Stimulated activated CD8-positive, alpha-beta memory T cell treated with anti-CD3 and anti-CD28 coated beads, Interleukin-7, amount 100 ng/mL, for 24 hours (primary cell): ENCODE results near the gene CDHR5.

Source experiments
- DNase-seq: peaks from one replicate; pipeline ENCODE4 v3.0.0-alpha.2; 2020; ENCODE audit warnings: low read depth

The CDHR5 gene

GRCh38 chr11:610146-610801 lies 14.5 kb downstream of the CDHR5 start:
- no peak for DNase-seq

- no peak for DNase-seq
These were observed 15.4 kb downstream of the CDHR5 start for GRCh38 chr11:609341-609811.

GRCh38 chr11:608791-609251 lies 15.9 kb downstream of the CDHR5 start:
- DNase-seq, result no peak

GRCh38 chr11:607971-608659 lies 16.6 kb downstream of the CDHR5 start:
- no peak for DNase-seq

- DNase-seq, result no peak
These were observed 17.6 kb downstream of the CDHR5 start for GRCh38 chr11:607020-607780.

- DNase-seq, result no peak
These were observed 18.5 kb downstream of the CDHR5 start for GRCh38 chr11:606245-606644.

- DNase-seq, result no peak
These were observed 19.2 kb downstream of the CDHR5 start for GRCh38 chr11:605286-606129.

GRCh38 chr11:603154-603553 lies 21.6 kb downstream of the CDHR5 start:
- no peak for DNase-seq

GRCh38 chr11:601573-602245 lies 23.0 kb downstream of the CDHR5 start:
- DNase-seq, result no peak

GRCh38 chr11:598005-598680 lies 26.6 kb downstream of the CDHR5 start:
- DNase-seq, result no peak

- DNase-seq, result no peak
These were observed 27.5 kb downstream of the CDHR5 start for GRCh38 chr11:597166-597725.

- DNase-seq, result no peak
These were observed 28.4 kb downstream of the CDHR5 start for GRCh38 chr11:596374-596773.

GRCh38 chr11:595400-595799 lies 29.4 kb downstream of the CDHR5 start:
- no peak for DNase-seq

- no peak for DNase-seq
These were observed 31.4 kb downstream of the CDHR5 start for GRCh38 chr11:593347-593746.

GRCh38 chr11:592918-593317 lies 31.8 kb downstream of the CDHR5 start:
- no peak for DNase-seq

GRCh38 chr11:592501-592900 lies 32.3 kb downstream of the CDHR5 start:
- DNase-seq, result no peak

- DNase-seq, result no peak
These were observed 33.8 kb downstream of the CDHR5 start for GRCh38 chr11:590997-591396.

GRCh38 chr11:589798-590197 lies 35.0 kb downstream of the CDHR5 start:
- DNase-seq, result no peak

- DNase-seq, result peak; percentile 30
These were observed 36.8 kb downstream of the CDHR5 start for GRCh38 chr11:587978-588380.

GRCh38 chr11:587546-587945 lies 37.2 kb downstream of the CDHR5 start:
- DNase-seq, result no peak
